LoVo (cell line): ENCODE measurements around the gene AIFM3.

Experiments
- DNase-seq: peaks from one replicate; pipeline ENCODE4 v3.0.0-alpha.2; 2016; ENCODE audit warnings: low spot score

Gene AIFM3

GRCh38 chr22:20975541-20976290, 8.7 kb downstream of the AIFM3 start:
- DNase-seq = no peak

- no peak for DNase-seq
Observed at GRCh38 chr22:20976291-20976877, 9.3 kb downstream of the AIFM3 start.

- DNase-seq = no peak
Observed at GRCh38 chr22:20977019-20977418, 10.0 kb downstream of the AIFM3 start.

GRCh38 chr22:20977516-20978170, 10.6 kb downstream of the AIFM3 start:
- DNase-seq = no peak

GRCh38 chr22:20978419-20978818, 11.4 kb downstream of the AIFM3 start:
- DNase-seq = no peak

GRCh38 chr22:20979243-20979809, 12.3 kb downstream of the AIFM3 start:
- no peak for DNase-seq

- no peak for DNase-seq
Observed at GRCh38 chr22:20979940-20980453, 12.9 kb downstream of the AIFM3 start.

- no peak for DNase-seq
Observed at GRCh38 chr22:20980523-20980922, 13.5 kb downstream of the AIFM3 start.

GRCh38 chr22:20980938-20981722, 14.1 kb downstream of the AIFM3 start:
- no peak for DNase-seq

GRCh38 chr22:20981787-20982562, 14.9 kb downstream of the AIFM3 start, which contains the start of gene LZTR1:
TSS of gene LZTR1 (plus strand) at chr22:20982297. CDS start at chr22:20982372, 75 bp downstream.
- DNase-seq = peak; percentile 80

GRCh38 chr22:20982563-20982882, 15.5 kb downstream of the AIFM3 start:
- no peak for DNase-seq

- no peak for DNase-seq
Observed at GRCh38 chr22:20983081-20983771, 16.2 kb downstream of the AIFM3 start.

- DNase-seq = no peak
Observed at GRCh38 chr22:20985720-20986119, 18.7 kb downstream of the AIFM3 start.

- DNase-seq = no peak
Observed at GRCh38 chr22:20986365-20986764, 19.3 kb downstream of the AIFM3 start.

GRCh38 chr22:20987375-20987774, 20.3 kb downstream of the AIFM3 start:
- DNase-seq = no peak

- no peak for DNase-seq
Observed at GRCh38 chr22:20988573-20989322, 21.7 kb downstream of the AIFM3 start.

- DNase-seq = no peak
Observed at GRCh38 chr22:20989323-20990138, 22.5 kb downstream of the AIFM3 start.

GRCh38 chr22:20990184-20991180, 23.4 kb downstream of the AIFM3 start:
- DNase-seq = no peak
